H1 (cell line): ENCODE data around the gene FRMD4A. TPM values are rescaled to one million over a fixed set of nuclear protein-coding genes. Genes with fewer than 3 reads are reported as not detected.

Source experiments
- CTCF ChIA-PET: fragments of 300-600 bp; sonication (Branson Sonifier 250); formaldehyde crosslinking; loops from one replicate; lab custom pipeline; 2021; ENCODE audit not compliant: partially characterized antibody; lab: Charles Lee
- POLR2A ChIA-PET: fragments of 300-600 bp; sonication (Branson Sonifier 250); formaldehyde crosslinking; loops from one replicate; lab custom pipeline; 2021; ENCODE audit warnings: inconsistent platforms; ENCODE audit not compliant: partially characterized antibody; lab: Charles Lee
- DNase-seq, 2 experiments: peaks; one replicate each; pipeline versions ENCODE4 v3.0.0 to v3.0.0-alpha.2; 2010 to 2022; ENCODE audit warnings: low spot score in 2 of 2, low read depth in 1 of 2, mixed read lengths in 1 of 2
- FAIRE-seq: peaks from 2 replicates; lab custom pipeline; 2011; peaks lifted over from hg19 to GRCh38; lab: Jason Lieb, UNC
- H2AFZ ChIP-seq: 2 replicates; pipeline ENCODE4 v1.8.1; 2012; ENCODE audit warnings: low read length, inconsistent platforms
- H2AK5ac ChIP-seq: 2 replicates; pipeline ENCODE4 v1.6.1; 2013; ENCODE audit warnings: low read depth, low read length
- H2BK120ac ChIP-seq: replicated peaks from 2 replicates; pipeline ENCODE3; 2013; ENCODE audit warnings: low read depth, low read length, inconsistent platforms
- H2BK12ac ChIP-seq: 2 replicates; pipeline ENCODE4 v1.6.1; 2013; ENCODE audit warnings: low read depth, low read length
- H2BK15ac ChIP-seq: 2 replicates; pipeline ENCODE4 v1.6.1; 2013; ENCODE audit warnings: low read length
- H2BK20ac ChIP-seq: 2 replicates; pipeline ENCODE4 v1.6.1; 2013; ENCODE audit warnings: low read length
- H2BK5ac ChIP-seq: 2 replicates; pipeline ENCODE4 v1.6.1; 2013; ENCODE audit warnings: low read depth, low read length
- H3K14ac ChIP-seq: 2 replicates; pipeline ENCODE4 v1.6.1; 2013; ENCODE audit warnings: inconsistent platforms; ENCODE audit not compliant: insufficient read length
- H3K18ac ChIP-seq: 2 replicates; pipeline ENCODE4 v1.6.1; 2013; ENCODE audit warnings: low read length; ENCODE audit errors: extremely low read depth
- H3K23ac ChIP-seq: 2 replicates; pipeline ENCODE4 v1.6.1; 2013; ENCODE audit warnings: inconsistent platforms; ENCODE audit not compliant: insufficient read length
- H3K23me2 ChIP-seq: 2 replicates; pipeline ENCODE4 v1.6.1; 2013; ENCODE audit warnings: low read depth, low read length
- H3K27ac ChIP-seq: 2 replicates; pipeline ENCODE4 v1.6.1; 2011; ENCODE audit warnings: low read depth, low read length, inconsistent platforms
- H3K27me3 ChIP-seq, 4 experiments: replicated peaks in 1 of 4; 1 replicate in 1 of 4; 2 replicates in 3 of 4; pipeline versions ENCODE4 v1.6.1 to v1.8.1; 2011 to 2013; ENCODE audit warnings: low read length in 3 of 4, mild to moderate bottlenecking in 3 of 4, inconsistent platforms in 2 of 4, mixed read lengths in 2 of 4, moderate library complexity in 1 of 4; ENCODE audit not compliant: control insufficient read depth in 3 of 4, insufficient read depth in 3 of 4; ENCODE audit errors: extremely low read depth in 1 of 4
- H3K36me3 ChIP-seq, 4 experiments: 2 replicates each; pipeline versions ENCODE4 v1.6.1 to v1.8.1; 2011 to 2013; ENCODE audit warnings: mild to moderate bottlenecking in 4 of 4, low read length in 3 of 4, moderate library complexity in 2 of 4, control low read depth in 1 of 4, inconsistent platforms in 1 of 4; ENCODE audit not compliant: insufficient read depth in 4 of 4, control insufficient read depth in 2 of 4
- H3K4ac ChIP-seq: replicated peaks from 2 replicates; pipeline ENCODE3; 2013; ENCODE audit warnings: low read length, low read depth, mixed read lengths, inconsistent platforms; ENCODE audit not compliant: insufficient read length
- H3K4me1 ChIP-seq, 4 experiments: replicated peaks in 1 of 4; 1 replicate in 1 of 4; 2 replicates in 3 of 4; pipeline versions ENCODE4 v1.6.1 to v1.8.1; 2011 to 2013; ENCODE audit warnings: low read length in 3 of 4, inconsistent platforms in 2 of 4, mixed read lengths in 1 of 4; ENCODE audit not compliant: insufficient read depth in 4 of 4, control insufficient read depth in 3 of 4
- H3K4me2 ChIP-seq, 2 experiments: 2 replicates each; pipeline versions ENCODE4 v1.6.1 to v1.8.1; 2011 to 2013; ENCODE audit warnings: low read depth in 2 of 2, low read length in 2 of 2, control low read depth in 1 of 2, inconsistent platforms in 1 of 2, mild to moderate bottlenecking in 1 of 2; ENCODE audit not compliant: insufficient read depth in 1 of 2
- H3K4me3 ChIP-seq, 4 experiments: fragments of 200-600, 300-600 bp in 1 of 4; sonication (generic), shearing (Covaris generic), sonication (Bioruptor Twin) in 1 of 4; 2 replicates each; pipeline versions ENCODE4 v1.5.1 to v1.8.1; 2011 to 2016; ENCODE audit warnings: low read length in 4 of 4, low read depth in 3 of 4, control low read depth in 2 of 4, inconsistent platforms in 2 of 4, mild to moderate bottlenecking in 2 of 4, mixed read lengths in 1 of 4, moderate library complexity in 1 of 4; ENCODE audit not compliant: insufficient read depth in 2 of 4; ENCODE audit errors: extremely low read depth in 1 of 4
- H3K56ac ChIP-seq: replicated peaks from 2 replicates; pipeline ENCODE3; 2013; ENCODE audit warnings: low read depth, mild to moderate bottlenecking, mixed read lengths, low read length, inconsistent platforms; ENCODE audit not compliant: insufficient read length
- H3K79me1 ChIP-seq: 2 replicates; pipeline ENCODE4 v1.6.1; 2013; ENCODE audit warnings: low read depth, low read length, control low read depth
- H3K79me2 ChIP-seq, 2 experiments: 2 replicates each; pipeline versions ENCODE4 v1.6.1 to v1.8.1; 2012 to 2013; ENCODE audit warnings: low read length in 2 of 2, mild to moderate bottlenecking in 2 of 2, inconsistent platforms in 1 of 2; ENCODE audit not compliant: insufficient read depth in 2 of 2, control insufficient read depth in 1 of 2
- H3K9ac ChIP-seq, 4 experiments: replicated peaks in 1 of 4; 1 replicate in 1 of 4; 2 replicates in 3 of 4; pipeline versions ENCODE4 v1.6.1 to v1.8.1; 2011 to 2013; ENCODE audit warnings: low read depth in 3 of 4, low read length in 3 of 4, control low read depth in 2 of 4, mild to moderate bottlenecking in 2 of 4, moderate library complexity in 2 of 4, inconsistent platforms in 1 of 4; ENCODE audit errors: extremely low read depth in 1 of 4
- H3K9me3 ChIP-seq, 2 experiments: 2 replicates each; pipeline versions ENCODE4 v1.6.1 to v1.8.1; 2012 to 2013; ENCODE audit warnings: mild to moderate bottlenecking in 2 of 2, moderate library complexity in 2 of 2, control low read depth in 1 of 2, inconsistent platforms in 1 of 2, low read depth in 1 of 2, low read length in 1 of 2, mixed read lengths in 1 of 2; ENCODE audit not compliant: insufficient read depth in 2 of 2
- H4K20me1 ChIP-seq, 2 experiments: replicated peaks in 1 of 2; 2 replicates each; pipeline versions ENCODE3 to v1.8.1; 2011 to 2013; ENCODE audit warnings: inconsistent platforms in 2 of 2, low read length in 2 of 2, mild to moderate bottlenecking in 1 of 2; ENCODE audit not compliant: insufficient read depth in 2 of 2, control insufficient read depth in 1 of 2
- H4K5ac ChIP-seq: 2 replicates; pipeline ENCODE4 v1.6.1; 2013; ENCODE audit warnings: low read length, low read depth, mixed read lengths, inconsistent platforms; ENCODE audit not compliant: insufficient read length
- H4K8ac ChIP-seq: 2 replicates; pipeline ENCODE4 v1.8.0; 2013; ENCODE audit warnings: mild to moderate bottlenecking, moderate library complexity, low read length, inconsistent platforms; ENCODE audit not compliant: insufficient read depth; ENCODE audit errors: extremely low read depth
- H4K91ac ChIP-seq: replicated peaks from 2 replicates; pipeline ENCODE3; 2013; ENCODE audit warnings: low read length, mixed read lengths, inconsistent platforms; ENCODE audit not compliant: insufficient read length
- CBX8 ChIP-seq: fragments of 300-800, 300-1000 bp; sonication (generic); IDR thresholded peaks from 2 replicates; pipeline ENCODE4 v1.7.1; 2016; ENCODE audit warnings: low read depth, low read length, borderline replicate concordance
- CHD1 ChIP-seq: IDR thresholded peaks from 2 replicates; pipeline ENCODE4 v1.6.1; 2012; ENCODE audit warnings: low read depth, low read length, improper control_type of control experiment
- E2F6 ChIP-seq: IDR thresholded peaks from 2 replicates; pipeline ENCODE4 v1.6.1; 2012; ENCODE audit warnings: inconsistent platforms
- GABPA ChIP-seq: IDR thresholded peaks from 2 replicates; pipeline ENCODE4 v1.6.1; 2011; ENCODE audit warnings: mild to moderate bottlenecking, low read length, moderate library complexity, borderline replicate concordance; ENCODE audit not compliant: insufficient read depth
- KDM4A ChIP-seq: IDR thresholded peaks from one replicate; pipeline ENCODE4 v1.7.1; 2012; ENCODE audit warnings: low read depth, mild to moderate bottlenecking, moderate library complexity, low read length, inconsistent platforms; ENCODE audit not compliant: severe bottlenecking
- NRF1 ChIP-seq: IDR thresholded peaks from 2 replicates; pipeline ENCODE4 v1.6.1; 2011; ENCODE audit warnings: mild to moderate bottlenecking, low read depth, low read length, improper control_type of control experiment
- PHF8 ChIP-seq: fragments of 200-600 bp; sonication (generic); conservative IDR thresholded peaks from 2 replicates; pipeline ENCODE4 v1.7.1; 2012; ENCODE audit warnings: low read depth, mild to moderate bottlenecking, inconsistent platforms, low read length, moderate library complexity
- POLR2A ChIP-seq, 2 experiments: IDR thresholded peaks; 1 replicate in 1 of 2; 2 replicates in 1 of 2; pipeline ENCODE4 v1.6.1; 2011; ENCODE audit warnings: low read depth in 2 of 2, low read length in 2 of 2, mild to moderate bottlenecking in 2 of 2; ENCODE audit errors: control extremely low read depth in 1 of 2
- SAP30 ChIP-seq: fragments of 300-600 bp; sonication (generic); IDR thresholded peaks from 2 replicates; pipeline ENCODE4 v1.7.1; 2012; ENCODE audit warnings: low read length, moderate library complexity, mild to moderate bottlenecking, inconsistent platforms; ENCODE audit not compliant: insufficient read depth, insufficient replicate concordance
- TAF1 ChIP-seq: IDR thresholded peaks from 2 replicates; pipeline ENCODE4 v1.6.1; 2011; ENCODE audit warnings: mild to moderate bottlenecking, low read depth, low read length
- TAF7 ChIP-seq: optimal IDR thresholded peaks from 2 replicates; pipeline ENCODE3; 2011; ENCODE audit warnings: low read depth, mild to moderate bottlenecking, inconsistent platforms, low read length, moderate library complexity, borderline replicate concordance
- ZNF274 ChIP-seq: IDR thresholded peaks from 2 replicates; pipeline ENCODE4 v1.7.0; 2012; ENCODE audit warnings: low read length, borderline replicate concordance; ENCODE audit errors: extremely low read depth
- WGBS, 2 experiments: shearing (Covaris generic) in 1 of 2; methylation state at CpG; one replicate each; pipeline versions ENCODE4 v1.1.6 to v1.1.7; 2013 to 2015; ENCODE audit warnings: low lambda C conversion rate in 2 of 2, mixed read lengths in 2 of 2, inconsistent platforms in 1 of 2, low coverage in 1 of 2, missing lambda C conversion rate in 1 of 2; ENCODE audit not compliant: insufficient replicate concordance in 2 of 2, insufficient coverage in 1 of 2, insufficient read length in 1 of 2; ENCODE audit errors: extremely low coverage in 1 of 2, missing lambda C conversion rate in 1 of 2; 5-methylcytosine and 5-hydroxymethylcytosine counted together
- polyA plus RNA-seq, 7 experiments: library from polyadenylated mRNA; depleted of rRNA in 3 of 7; stranded (reverse) in 5 of 7; unstranded in 2 of 7; fragments of >200 nt in 5 of 7; fragments of 200-250 nt in 2 of 7; gene quantifications; 1 replicate in 5 of 7; 2 replicates in 1 of 7; 4 replicates in 1 of 7; pipeline versions ENCODE4 v1.2.1 to v1.2.3, GENCODE V29; 2011 to 2013; ENCODE audit warnings: missing spikeins in 2 of 7, mixed read lengths in 2 of 7
- total RNA-seq: library from RNA; stranded (reverse); fragmentation: NEBNext Ultra II Directional; extraction: Animal tissue kit (Norgen Biotek cat#: 25700); gene quantifications from 2 replicates; pipeline ENCODE4 v1.2.1, GENCODE V29; 2021
- TF ChIP-seq, protein P1 (sequence below): IDR thresholded peaks from 2 replicates; pipeline ENCODE4 v1.6.1; 2012; ENCODE audit warnings: inconsistent platforms

FRMD4A gene
- total and polyA plus RNA-seq, 2 of the 8 experiments (the other 6 are each of a cell fraction or from before 2014, with no cell fraction given): 38.6 to 39.6 TPM

DNA sequence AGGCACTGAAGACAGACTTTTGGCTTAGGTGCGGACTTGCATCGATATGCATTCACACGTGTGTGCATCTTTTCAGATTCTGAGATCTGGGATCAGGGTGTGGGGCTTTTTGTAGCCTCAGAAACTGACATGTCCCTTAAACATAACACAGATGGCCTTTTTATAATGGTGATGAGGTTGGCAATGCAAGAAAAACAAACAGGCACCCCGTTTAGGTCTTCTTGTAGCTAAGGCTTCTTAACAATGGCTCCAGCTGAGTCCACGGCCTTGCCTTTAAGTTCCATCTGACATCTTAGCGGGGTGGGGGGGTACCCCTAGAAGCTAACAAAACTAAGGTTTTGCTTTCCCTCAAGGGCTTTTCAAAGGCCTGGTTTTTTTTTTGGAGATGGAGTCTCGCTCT is 597.7 kb downstream of the FRMD4A start:
- Histone ChIP-seq H2BK120ac (no peak overlapping the region), H3K27me3 (no peaks in the 10 kb centered on the region), H3K4ac (no peak overlapping the region), H2AK5ac (no peak overlapping the region), H3K9ac (no peak overlapping the region), H3K79me2 (no peaks in the 10 kb centered on the region), H3K4me3 (no peak overlapping the region), H3K4me1 (no peaks in the 10 kb centered on the region; a peak in 2 of 7 replicates), H3K9me3 (no peaks in the 10 kb centered on the region), H3K79me1 (no peaks in the 10 kb centered on the region), H2AFZ (no peak overlapping the region), H3K14ac (no peak overlapping the region), H4K5ac (no peak overlapping the region), H3K23ac (no peak overlapping the region), H3K27ac (no peak overlapping the region), H3K4me2 (no peak overlapping the region), H3K23me2 (no peaks in the 10 kb centered on the region), H3K18ac (no peak overlapping the region), H3K36me3 (peaks cover 0 to 4% (median 2%) of the 10 kb centered on the region in 4 experiments; a peak in 3 of 8 replicates), H2BK15ac (no peak overlapping the region), H4K91ac (no peak overlapping the region), H3K56ac (no peak overlapping the region), H4K20me1 (no peaks in the 10 kb centered on the region), H2BK12ac (no peak overlapping the region), H2BK20ac (no peak overlapping the region), H2BK5ac (no peak overlapping the region), H4K8ac (no peak overlapping the region)
- WGBS, 2 experiments: 94% methylated on average over 7 of the region's 7 CpGs; no CpG with 5 or more reads in 1 of the 2 experiments
- ChIA-PET CTCF (interaction anchor here (0.6 to 1.6 kb wide), 3 partner anchors 13 to 969 kb away, joined by 3 to 5 read pairs (median 3); no protein-coding TSS in a partner anchor), POLR2A (interaction anchor here (1.4 kb wide), 1 partner anchor 60 kb away, joined by 3 read pairs; no protein-coding TSS in a partner anchor)
- no peak for DNase-seq
- FAIRE-seq: no peak
- TF ChIP-seq POLR2A (IDR thresholded peaks at IDR 0.05; ENCODE audit: control extremely low read depth in 1 of 2, low read depth in 2 of 2, low read length in 2 of 2) (no peak), TAF1 (no peak), ZNF274 (no peak), E2F6 (no peak), TAF7 (no peak), SAP30 (no peak), NRF1 (no peak), KDM4A (no peak), CBX8 (no peak), CHD1 (no peak), PHF8 (no peak), GABPA (no peak)
- TF ChIP-seq, protein P1, sequence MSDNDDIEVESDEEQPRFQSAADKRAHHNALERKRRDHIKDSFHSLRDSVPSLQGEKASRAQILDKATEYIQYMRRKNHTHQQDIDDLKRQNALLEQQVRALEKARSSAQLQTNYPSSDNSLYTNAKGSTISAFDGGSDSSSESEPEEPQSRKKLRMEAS: no peak
